B cell (primary cell): Measurements from ENCODE around the gene TEX11.

Experiments
- CTCF ChIP-seq: fragments of 200-600 bp; IDR thresholded peaks from one replicate; pipeline ENCODE4 v1.8.0; 2022; ENCODE audit warnings: antibody characterized with exemption, mild to moderate bottlenecking
- EZH2 ChIP-seq: IDR thresholded peaks from 2 replicates; pipeline ENCODE4 v1.6.1; 2012; ENCODE audit warnings: borderline replicate concordance, low read depth, mild to moderate bottlenecking, moderate library complexity, low read length; ENCODE audit not compliant: insufficient read depth, poor library complexity, severe bottlenecking

- TF ChIP-seq CTCF (no peak), EZH2 (no peak)
Observed at GRCh38 chrX:70553516-70553915, 355.0 kb downstream of the TEX11 start.
